ENCODE results near the gene PDLIM5.

The PDLIM5 gene

GRCh38 chr4:94490437-94490836, 38.7 kb downstream of the PDLIM5 start:
- TF ChIP-seq, protein P1, sequence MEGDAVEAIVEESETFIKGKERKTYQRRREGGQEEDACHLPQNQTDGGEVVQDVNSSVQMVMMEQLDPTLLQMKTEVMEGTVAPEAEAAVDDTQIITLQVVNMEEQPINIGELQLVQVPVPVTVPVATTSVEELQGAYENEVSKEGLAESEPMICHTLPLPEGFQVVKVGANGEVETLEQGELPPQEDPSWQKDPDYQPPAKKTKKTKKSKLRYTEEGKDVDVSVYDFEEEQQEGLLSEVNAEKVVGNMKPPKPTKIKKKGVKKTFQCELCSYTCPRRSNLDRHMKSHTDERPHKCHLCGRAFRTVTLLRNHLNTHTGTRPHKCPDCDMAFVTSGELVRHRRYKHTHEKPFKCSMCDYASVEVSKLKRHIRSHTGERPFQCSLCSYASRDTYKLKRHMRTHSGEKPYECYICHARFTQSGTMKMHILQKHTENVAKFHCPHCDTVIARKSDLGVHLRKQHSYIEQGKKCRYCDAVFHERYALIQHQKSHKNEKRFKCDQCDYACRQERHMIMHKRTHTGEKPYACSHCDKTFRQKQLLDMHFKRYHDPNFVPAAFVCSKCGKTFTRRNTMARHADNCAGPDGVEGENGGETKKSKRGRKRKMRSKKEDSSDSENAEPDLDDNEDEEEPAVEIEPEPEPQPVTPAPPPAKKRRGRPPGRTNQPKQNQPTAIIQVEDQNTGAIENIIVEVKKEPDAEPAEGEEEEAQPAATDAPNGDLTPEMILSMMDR (IDR thresholded peaks at IDR 0.05) = no peak

GRCh38 chr4:94491322-94491721, 39.6 kb downstream of the PDLIM5 start:
- TF ChIP-seq, protein P1 (IDR thresholded peaks at IDR 0.05) = no peak

- TF ChIP-seq, protein P1 (IDR thresholded peaks at IDR 0.05) = no peak
Measured at GRCh38 chr4:94495408-94495807, 43.7 kb downstream of the PDLIM5 start.

DNA sequence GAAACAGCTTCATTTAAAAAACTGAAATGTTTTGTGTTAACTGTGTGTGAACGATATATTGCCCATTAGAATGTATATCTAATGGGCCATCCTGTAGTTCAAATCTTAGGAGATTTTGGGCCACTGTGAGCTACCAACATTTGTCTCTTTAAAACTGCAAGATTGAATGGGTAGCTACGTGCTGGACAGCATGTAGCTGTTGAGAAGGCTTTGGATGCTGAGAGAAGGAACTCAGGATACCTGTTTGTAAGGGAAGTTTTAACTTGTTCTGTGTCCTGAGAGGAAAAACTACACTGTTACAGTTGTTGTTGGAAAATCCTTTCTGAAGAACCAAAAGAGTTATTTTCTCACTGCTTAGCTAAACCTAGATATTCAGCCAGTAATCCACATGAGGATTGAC, 45.9 kb downstream of the PDLIM5 start:
- TF ChIP-seq, protein P1 (IDR thresholded peaks at IDR 0.05) = no peak

DNA sequence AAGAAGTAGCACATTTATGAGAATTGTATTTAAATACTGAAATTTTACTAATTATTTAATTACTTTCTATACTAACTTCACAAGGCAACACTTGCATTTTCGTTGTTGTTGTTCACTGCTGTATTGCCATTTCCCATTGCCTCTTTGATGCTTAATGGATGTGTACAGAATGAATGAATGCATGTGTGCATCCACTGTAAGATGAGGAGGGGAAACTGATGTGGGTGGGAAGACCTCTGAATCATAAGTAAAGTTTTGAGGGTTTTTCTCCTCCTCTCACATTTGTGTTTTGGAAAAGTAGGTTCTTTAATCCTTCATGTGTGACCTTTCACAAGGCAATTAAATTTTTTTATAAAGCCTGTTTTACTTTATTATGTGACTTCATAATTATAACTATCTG, 46.8 kb downstream of the PDLIM5 start:
- TF ChIP-seq, protein P1 (IDR thresholded peaks at IDR 0.05) = no peak

DNA sequence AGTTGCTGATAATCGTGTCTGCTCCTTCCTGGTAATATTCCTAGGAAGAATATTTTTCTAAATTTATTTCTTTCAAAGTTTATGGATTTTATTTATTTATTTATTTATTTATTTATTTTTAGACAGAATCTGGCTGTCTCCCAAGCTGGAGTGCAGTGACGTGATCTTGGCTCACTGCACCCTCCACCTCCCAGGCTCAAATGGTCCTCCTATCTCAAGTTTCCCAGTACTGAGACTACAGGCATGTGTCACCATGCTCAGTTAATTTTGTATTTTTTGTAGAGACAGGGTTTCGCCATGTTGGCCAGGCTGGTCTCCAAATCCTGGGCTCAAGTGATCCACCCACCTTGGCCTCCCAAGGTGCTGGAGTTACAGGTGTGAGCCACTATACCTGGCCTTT, 48.9 kb downstream of the PDLIM5 start:
- TF ChIP-seq, protein P1 (IDR thresholded peaks at IDR 0.05) = no peak

GRCh38 chr4:94504545-94504944, 52.8 kb downstream of the PDLIM5 start:
- TF ChIP-seq, protein P1 (IDR thresholded peaks at IDR 0.05) = no peak

DNA sequence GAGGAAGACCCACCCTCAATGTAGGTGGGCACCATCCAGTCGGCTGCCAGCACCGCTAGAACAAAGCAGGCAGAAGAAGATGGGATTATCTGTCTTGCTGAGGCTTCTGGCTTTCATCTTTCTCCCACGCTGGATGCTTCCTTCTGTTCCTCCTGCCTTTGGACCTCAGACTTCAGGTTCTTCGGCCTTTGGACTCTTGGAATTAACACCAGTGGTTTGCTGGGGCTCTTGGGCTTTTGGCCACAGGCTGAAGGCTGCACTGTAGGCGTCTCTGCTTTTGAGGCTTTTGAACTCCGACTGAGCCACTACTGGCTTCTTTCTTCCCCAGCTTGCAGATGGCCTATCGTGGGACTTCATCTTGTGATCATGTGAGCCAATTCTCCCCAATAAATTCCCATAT, 55.1 kb downstream of the PDLIM5 start:
- TF ChIP-seq, protein P1 (IDR thresholded peaks at IDR 0.05) = no peak
